ENCODE data around the gene SCTR.

SCTR gene

DNA sequence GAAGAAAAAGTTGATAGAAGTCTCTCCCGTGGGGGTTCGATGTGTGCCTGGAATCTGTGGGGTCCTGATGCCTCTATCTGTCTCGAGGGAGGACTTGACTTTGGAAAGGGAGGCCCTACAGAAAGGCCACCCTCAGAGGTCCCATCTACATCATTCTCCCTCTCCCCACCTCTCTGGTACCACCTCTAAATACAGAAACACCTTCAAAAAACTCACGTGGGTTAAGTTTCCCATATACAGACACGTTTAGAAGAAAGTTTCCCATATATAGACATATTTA lies 97.9 kb downstream of the SCTR start:
- H3K36me3 ChIP-seq (ENCODE audit: control insufficient read depth, insufficient read depth, low read length) = no peaks in the 10 kb centered on the region
- H3K27ac ChIP-seq (ENCODE audit: low read depth, low read length) = no peak overlapping the region
- no peak overlapping the region for H3K4me3 ChIP-seq (ENCODE audit: low read depth, low read length)
- peaks cover 12% of the 10 kb centered on the region for H3K27me3 ChIP-seq (ENCODE audit: control insufficient read depth, insufficient read depth, low read length)
- H3K4me1 ChIP-seq (ENCODE audit: control insufficient read depth, insufficient read depth, low read length) = peaks cover 23% of the 10 kb centered on the region
- H3K9me3 ChIP-seq (ENCODE audit: control insufficient read depth, insufficient read depth, low read length) = peaks cover 3% of the 10 kb centered on the region
- no peak overlapping the region for H3K9ac ChIP-seq (ENCODE audit: low read depth, low read length)

DNA sequence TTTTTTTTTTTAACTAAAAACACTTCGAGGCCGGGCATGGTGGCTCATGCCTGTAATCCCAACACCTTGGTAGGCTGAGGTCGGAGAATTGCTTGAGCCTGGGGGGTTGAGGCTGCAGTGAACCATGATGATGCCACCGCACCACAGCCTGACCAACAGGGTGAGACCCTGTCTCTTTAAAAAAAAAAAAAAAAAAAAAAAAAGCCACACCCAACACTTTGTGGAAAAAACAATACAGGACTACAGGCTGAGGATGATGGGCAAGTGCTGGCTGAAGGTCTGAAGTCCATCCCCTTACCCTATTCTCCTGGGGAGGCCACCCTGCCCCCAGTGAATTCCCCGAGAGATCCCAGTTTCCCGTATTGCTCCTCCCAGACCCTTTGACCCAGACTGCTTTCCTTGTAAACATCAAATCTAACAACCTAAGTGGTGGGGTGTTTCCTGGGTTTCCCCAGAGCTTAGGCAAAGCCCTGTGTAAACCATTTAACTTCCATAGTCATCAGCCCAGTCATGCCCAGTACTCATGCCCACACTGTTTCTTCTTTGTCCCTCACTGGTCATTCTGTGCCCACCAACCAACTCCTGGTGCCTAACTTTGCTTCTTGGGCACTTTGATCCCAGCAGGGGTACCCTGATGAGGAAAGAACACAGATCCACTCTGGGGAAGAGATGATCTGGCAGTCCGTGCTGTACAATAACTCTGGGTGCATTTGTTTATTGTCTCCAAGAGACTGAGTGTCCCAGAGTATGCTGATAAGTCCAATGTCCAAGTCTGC lies 98.5 kb downstream of the SCTR start:
- Histone ChIP-seq H3K9me3 (ENCODE audit: control insufficient read depth, insufficient read depth, low read length) (peaks cover 8% of the 10 kb centered on the region), H3K9ac (ENCODE audit: low read depth, low read length) (no peak overlapping the region), H3K36me3 (ENCODE audit: control insufficient read depth, insufficient read depth, low read length) (no peaks in the 10 kb centered on the region), H3K27ac (ENCODE audit: low read depth, low read length) (no peak overlapping the region), H3K4me3 (ENCODE audit: low read depth, low read length) (no peak overlapping the region), H3K27me3 (ENCODE audit: control insufficient read depth, insufficient read depth, low read length) (peaks cover 12% of the 10 kb centered on the region), H3K4me1 (ENCODE audit: control insufficient read depth, insufficient read depth, low read length) (peaks cover 18% of the 10 kb centered on the region)

DNA sequence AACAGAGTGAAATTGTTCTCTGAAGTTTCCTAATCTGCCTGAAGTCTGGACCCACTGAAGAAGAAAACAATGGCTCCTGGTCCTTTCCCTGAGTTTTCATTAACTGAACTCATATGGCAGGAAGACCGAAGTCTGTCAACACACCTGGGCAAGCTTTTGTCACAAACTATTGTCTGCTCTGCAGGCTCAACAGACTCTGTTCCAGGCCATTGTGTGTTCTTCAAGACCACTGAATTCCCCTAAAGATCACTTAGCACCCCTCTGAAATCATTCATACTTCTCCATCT lies 99.2 kb downstream of the SCTR start:
- Histone ChIP-seq H3K36me3 (ENCODE audit: control insufficient read depth, insufficient read depth, low read length) (no peaks in the 10 kb centered on the region), H3K27ac (ENCODE audit: low read depth, low read length) (no peak overlapping the region), H3K4me3 (ENCODE audit: low read depth, low read length) (no peak overlapping the region), H3K4me1 (ENCODE audit: control insufficient read depth, insufficient read depth, low read length) (peaks cover 12% of the 10 kb centered on the region; the same call in 1 of the 2 replicates), H3K9me3 (ENCODE audit: control insufficient read depth, insufficient read depth, low read length) (peaks cover 12% of the 10 kb centered on the region), H3K9ac (ENCODE audit: low read depth, low read length) (no peak overlapping the region), H3K27me3 (ENCODE audit: control insufficient read depth, insufficient read depth, low read length) (peaks cover 8% of the 10 kb centered on the region)

DNA sequence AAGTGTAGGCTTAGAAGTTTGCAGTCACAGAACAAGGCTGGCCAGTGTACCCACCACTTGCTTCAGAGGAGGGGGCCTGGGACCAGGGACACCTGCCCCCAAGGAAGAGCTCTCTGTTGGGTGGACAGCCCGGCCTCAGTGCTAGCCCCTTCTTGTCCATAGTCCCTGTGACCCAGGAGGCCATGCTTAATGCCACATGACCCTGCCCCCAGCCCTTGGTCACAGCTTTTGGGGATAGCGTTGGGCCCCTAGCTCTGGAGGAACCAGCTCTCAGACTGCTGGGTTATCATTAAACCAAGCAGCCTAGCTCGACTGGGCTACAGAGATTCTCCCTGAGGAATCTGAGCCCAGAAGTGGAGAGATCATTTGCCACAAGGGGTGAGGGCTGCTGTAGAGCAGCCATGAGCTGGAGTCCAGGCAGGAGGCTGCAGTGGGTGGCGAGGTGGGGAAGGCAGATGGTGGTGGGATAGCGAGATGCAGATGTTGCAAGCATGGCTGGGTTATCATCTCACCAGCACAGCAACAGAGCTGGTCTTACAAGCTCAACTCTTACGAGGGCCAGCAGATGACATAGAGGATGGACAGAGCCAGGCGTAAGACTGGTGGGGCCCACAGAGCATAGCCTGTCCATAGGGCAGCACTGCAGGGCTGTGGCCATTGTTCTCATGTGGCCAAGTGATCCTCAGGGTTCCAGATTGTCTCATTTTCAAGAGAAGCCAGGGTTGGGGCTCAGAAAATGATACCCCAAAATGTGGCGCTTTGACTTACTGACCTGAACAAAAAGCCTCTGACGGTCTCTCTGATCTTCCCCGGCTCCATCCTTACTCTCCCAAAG lies 99.8 kb downstream of the SCTR start:
- H3K27ac ChIP-seq (ENCODE audit: low read depth, low read length) = no peak overlapping the region
- peaks cover 12% of the 10 kb centered on the region; the same call in 1 of the 2 replicates for H3K4me1 ChIP-seq (ENCODE audit: control insufficient read depth, insufficient read depth, low read length)
- no peak overlapping the region for H3K4me3 ChIP-seq (ENCODE audit: low read depth, low read length)
- H3K27me3 ChIP-seq (ENCODE audit: control insufficient read depth, insufficient read depth, low read length) = peaks cover 5% of the 10 kb centered on the region; the same call in 1 of the 2 replicates
- H3K9ac ChIP-seq (ENCODE audit: low read depth, low read length) = no peak overlapping the region
- H3K9me3 ChIP-seq (ENCODE audit: control insufficient read depth, insufficient read depth, low read length) = peaks cover 12% of the 10 kb centered on the region
- no peaks in the 10 kb centered on the region for H3K36me3 ChIP-seq (ENCODE audit: control insufficient read depth, insufficient read depth, low read length)

DNA sequence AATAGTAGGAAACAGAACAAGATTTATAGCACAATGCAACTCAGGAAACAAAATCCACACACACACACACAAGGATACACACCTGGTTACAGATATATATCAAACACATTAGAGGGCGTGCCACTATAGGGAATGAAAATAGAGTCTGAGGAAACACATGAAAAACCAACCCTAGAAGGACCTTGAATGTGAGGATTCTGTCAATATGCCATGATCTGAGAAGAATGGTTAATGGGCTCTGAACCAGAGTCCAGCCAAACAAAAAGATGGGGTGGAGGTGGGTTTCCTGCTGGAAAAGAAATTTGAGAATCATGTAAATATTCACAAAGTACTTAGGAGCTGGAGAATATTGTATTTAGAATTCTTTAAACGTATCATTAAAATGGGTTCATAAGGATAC lies 100.5 kb downstream of the SCTR start:
- H3K36me3 ChIP-seq (ENCODE audit: control insufficient read depth, insufficient read depth, low read length) = no peaks in the 10 kb centered on the region
- H3K27me3 ChIP-seq (ENCODE audit: control insufficient read depth, insufficient read depth, low read length) = peaks cover 5% of the 10 kb centered on the region; the same call in 1 of the 2 replicates
- H3K9me3 ChIP-seq (ENCODE audit: control insufficient read depth, insufficient read depth, low read length) = peaks cover 12% of the 10 kb centered on the region
- H3K27ac ChIP-seq (ENCODE audit: low read depth, low read length) = no peak overlapping the region
- peaks cover 12% of the 10 kb centered on the region; the same call in 1 of the 2 replicates for H3K4me1 ChIP-seq (ENCODE audit: control insufficient read depth, insufficient read depth, low read length)
- H3K9ac ChIP-seq (ENCODE audit: low read depth, low read length) = no peak overlapping the region
- H3K4me3 ChIP-seq (ENCODE audit: low read depth, low read length) = no peak overlapping the region

DNA sequence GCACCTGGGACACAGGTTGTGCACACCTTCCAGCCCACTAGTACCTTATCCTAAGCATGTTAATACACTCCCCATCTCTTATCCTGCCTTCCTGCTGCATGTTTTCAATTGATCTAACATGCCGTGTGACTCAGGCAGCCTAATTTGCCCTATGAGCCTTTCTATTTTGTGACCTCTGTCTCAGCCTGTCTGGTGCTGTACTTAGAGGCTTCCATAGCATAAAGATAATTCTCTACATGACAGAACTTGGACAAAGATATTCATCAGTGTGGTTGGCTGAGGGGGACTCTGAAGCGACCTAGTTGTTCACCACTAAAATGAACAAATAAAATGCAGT lies 101.2 kb downstream of the SCTR start:
- Histone ChIP-seq H3K36me3 (ENCODE audit: control insufficient read depth, insufficient read depth, low read length) (no peaks in the 10 kb centered on the region), H3K4me3 (ENCODE audit: low read depth, low read length) (no peak overlapping the region), H3K9me3 (ENCODE audit: control insufficient read depth, insufficient read depth, low read length) (peaks cover 12% of the 10 kb centered on the region), H3K9ac (ENCODE audit: low read depth, low read length) (no peak overlapping the region), H3K27me3 (ENCODE audit: control insufficient read depth, insufficient read depth, low read length) (peaks cover 5% of the 10 kb centered on the region; the same call in 1 of the 2 replicates), H3K4me1 (ENCODE audit: control insufficient read depth, insufficient read depth, low read length) (peaks cover 12% of the 10 kb centered on the region; the same call in 1 of the 2 replicates), H3K27ac (ENCODE audit: low read depth, low read length) (no peak overlapping the region)

DNA sequence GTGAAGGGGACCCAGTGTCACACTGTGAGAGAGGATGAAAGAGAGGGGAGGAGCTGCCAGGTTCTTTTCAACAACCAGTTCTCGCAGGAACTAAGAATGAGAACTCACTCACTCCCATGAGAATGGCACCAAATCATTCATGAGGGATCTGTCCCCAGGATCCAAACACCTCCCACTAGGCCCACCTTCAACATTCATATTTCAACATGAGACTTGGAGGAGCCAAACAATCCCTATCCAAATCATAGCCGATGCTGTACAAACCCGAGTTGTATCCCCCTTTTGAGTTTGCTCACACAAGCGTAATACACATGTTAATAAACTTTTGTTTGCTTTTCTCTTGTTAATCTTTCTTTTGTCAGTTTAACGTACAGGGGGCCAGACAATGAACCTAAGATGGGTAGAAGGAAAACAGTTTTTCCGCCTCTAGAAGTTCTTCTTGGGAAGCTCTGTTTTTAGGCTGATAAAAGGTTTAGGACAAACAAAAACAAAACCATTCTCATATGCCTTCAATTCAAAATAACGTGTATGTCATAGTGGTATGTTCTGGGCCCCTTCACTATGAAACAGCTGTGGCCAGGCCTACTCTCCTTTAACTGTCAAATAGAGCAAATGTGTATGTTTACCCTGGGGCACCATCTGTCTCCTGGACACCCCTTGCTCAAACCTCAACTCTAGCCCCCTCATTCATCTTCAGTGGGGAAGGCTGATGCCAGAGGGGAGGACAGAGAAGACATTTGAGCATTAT lies 101.7 kb downstream of the SCTR start:
- H3K27me3 ChIP-seq (ENCODE audit: control insufficient read depth, insufficient read depth, low read length) = peaks cover 5% of the 10 kb centered on the region; the same call in 1 of the 2 replicates
- no peak overlapping the region for H3K4me3 ChIP-seq (ENCODE audit: low read depth, low read length)

DNA sequence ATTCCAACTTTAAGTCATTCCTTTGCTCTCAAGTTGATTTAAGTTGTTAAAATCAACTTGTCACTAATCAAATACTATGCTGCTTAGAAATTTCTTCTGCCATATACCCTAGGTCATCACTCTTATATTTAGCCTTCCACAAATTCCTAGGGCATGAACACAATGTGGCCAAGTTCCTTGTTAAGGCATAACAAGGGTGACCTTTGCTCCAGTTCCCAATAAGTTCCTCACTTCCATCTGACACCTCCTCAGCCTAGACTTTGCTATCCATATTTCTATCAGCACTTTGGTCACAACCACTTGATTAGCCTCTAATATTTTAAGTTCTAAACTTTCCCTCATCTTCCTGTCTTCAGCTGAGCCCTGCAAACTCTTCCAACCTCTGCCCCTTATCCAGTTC lies 102.5 kb downstream of the SCTR start:
- H3K36me3 ChIP-seq (ENCODE audit: control insufficient read depth, insufficient read depth, low read length) = no peaks in the 10 kb centered on the region
- H3K9me3 ChIP-seq (ENCODE audit: control insufficient read depth, insufficient read depth, low read length) = peaks cover 12% of the 10 kb centered on the region
- no peak overlapping the region for H3K9ac ChIP-seq (ENCODE audit: low read depth, low read length)
- peaks cover 8% of the 10 kb centered on the region; the same call in 1 of the 2 replicates for H3K4me1 ChIP-seq (ENCODE audit: control insufficient read depth, insufficient read depth, low read length)
- no peak overlapping the region for H3K4me3 ChIP-seq (ENCODE audit: low read depth, low read length)
- H3K27me3 ChIP-seq (ENCODE audit: control insufficient read depth, insufficient read depth, low read length) = no peaks in the 10 kb centered on the region
- no peak overlapping the region for H3K27ac ChIP-seq (ENCODE audit: low read depth, low read length)

More for the DNA sequence above, 101.7 kb downstream of the SCTR start:
- no peaks in the 10 kb centered on the region for H3K36me3 ChIP-seq (ENCODE audit: control insufficient read depth, insufficient read depth, low read length)
- H3K4me1 ChIP-seq (ENCODE audit: control insufficient read depth, insufficient read depth, low read length) = peaks cover 12% of the 10 kb centered on the region; the same call in 1 of the 2 replicates
- H3K27ac ChIP-seq (ENCODE audit: low read depth, low read length) = no peak overlapping the region
- H3K9ac ChIP-seq (ENCODE audit: low read depth, low read length) = no peak overlapping the region
- peaks cover 12% of the 10 kb centered on the region for H3K9me3 ChIP-seq (ENCODE audit: control insufficient read depth, insufficient read depth, low read length)

DNA sequence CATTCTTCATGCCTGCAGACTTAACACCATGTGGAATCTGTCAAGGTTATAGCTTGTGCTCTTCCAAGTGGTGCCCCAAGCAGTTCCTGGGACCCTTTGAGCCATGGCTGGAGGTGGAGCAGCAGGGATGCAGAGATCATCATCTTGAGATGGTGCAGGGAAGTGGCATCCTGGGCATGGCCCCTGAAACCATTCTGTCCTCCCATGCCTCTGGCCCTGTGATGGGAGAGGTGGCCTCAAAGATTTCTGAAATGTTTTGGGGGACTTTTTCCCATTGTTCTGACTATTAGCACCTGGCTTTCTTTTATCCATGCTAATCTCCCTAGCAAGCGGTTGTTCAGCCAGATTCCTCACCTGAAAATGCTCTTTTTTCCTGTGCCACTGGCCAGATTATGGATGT lies 103.0 kb downstream of the SCTR start:
- H3K36me3 ChIP-seq (ENCODE audit: control insufficient read depth, insufficient read depth, low read length) = no peaks in the 10 kb centered on the region
- H3K9ac ChIP-seq (ENCODE audit: low read depth, low read length) = no peak overlapping the region
- H3K27me3 ChIP-seq (ENCODE audit: control insufficient read depth, insufficient read depth, low read length) = no peaks in the 10 kb centered on the region
- 0 out of 2 replicates have a peak, but pooled peaks cover 6% of the 10 kb centered on the region for H3K4me1 ChIP-seq (ENCODE audit: control insufficient read depth, insufficient read depth, low read length)
- no peak overlapping the region for H3K27ac ChIP-seq (ENCODE audit: low read depth, low read length)
- peaks cover 12% of the 10 kb centered on the region for H3K9me3 ChIP-seq (ENCODE audit: control insufficient read depth, insufficient read depth, low read length)
- no peak overlapping the region; the same call in 1 of the 2 replicates for H3K4me3 ChIP-seq (ENCODE audit: low read depth, low read length)

DNA sequence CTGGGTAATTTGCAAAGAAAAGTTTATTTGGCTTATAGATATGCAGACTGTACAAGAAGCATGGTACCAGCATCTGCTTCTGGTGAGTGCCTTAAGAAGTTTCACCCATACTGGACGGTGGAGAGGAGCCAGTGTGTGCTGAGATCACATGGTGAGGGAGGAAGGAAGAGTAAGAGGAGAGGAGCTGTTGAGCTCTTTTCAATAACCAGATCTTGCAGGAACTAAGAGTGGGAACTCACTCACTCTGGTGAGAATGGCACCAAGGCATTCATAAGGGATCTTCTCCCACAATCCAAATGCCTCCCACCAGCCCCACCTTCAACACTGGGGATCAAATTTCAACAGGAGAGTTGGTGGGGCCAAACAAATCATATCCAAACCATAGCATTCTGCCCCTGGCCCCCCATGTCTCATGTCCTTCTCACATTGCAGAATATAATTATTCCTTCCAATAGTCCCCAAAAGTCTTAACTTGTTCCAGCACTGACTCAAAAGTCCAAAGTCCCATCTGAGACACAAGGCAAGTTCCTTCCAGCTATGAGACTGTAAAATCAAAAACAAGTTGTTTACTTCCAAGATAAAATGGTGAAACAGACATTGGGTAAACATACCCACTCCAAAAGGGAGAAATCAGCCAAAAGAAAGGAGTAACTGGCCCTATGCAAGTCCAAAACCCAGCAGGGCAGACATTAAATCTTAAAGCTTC lies 104.3 kb downstream of the SCTR start:
- Histone ChIP-seq H3K4me3 (ENCODE audit: low read depth, low read length) (no peak overlapping the region), H3K4me1 (ENCODE audit: control insufficient read depth, insufficient read depth, low read length) (0 out of 2 replicates have a peak, but pooled peaks cover 6% of the 10 kb centered on the region), H3K9ac (ENCODE audit: low read depth, low read length) (no peak overlapping the region), H3K36me3 (ENCODE audit: control insufficient read depth, insufficient read depth, low read length) (no peaks in the 10 kb centered on the region), H3K27ac (ENCODE audit: low read depth, low read length) (no peak overlapping the region), H3K9me3 (ENCODE audit: control insufficient read depth, insufficient read depth, low read length) (peaks cover 12% of the 10 kb centered on the region), H3K27me3 (ENCODE audit: control insufficient read depth, insufficient read depth, low read length) (no peaks in the 10 kb centered on the region)

All from HUES48 (cell line).